Esophagus mucosa (tissue), 1 donor: Measurements from ENCODE around the gene BRSK2. TPM values are rescaled to one million over a fixed set of nuclear protein-coding genes. Genes with fewer than 3 reads are reported as not detected.
"Not testable (repeated sequence)": the region's sequence is repeated elsewhere in the genome, so short reads cannot be mapped to it uniquely, and the experiment has no call there.

Experiments used
- ATAC-seq: fragments of 200-7000 bp; cut with Tn5 transposase; one replicate; pipeline ENCODE4 v1.9.1; 2020
- total RNA-seq: library from RNA; stranded (reverse); gene quantifications from one replicate; pipeline ENCODE4 v1.2.4, GENCODE V29; 2023
- donor health status: DM: yes; HTN: yes; CAD: no.

The BRSK2 gene
- total RNA-seq, 1 donor from 2014 or later = 0.08 TPM

GRCh38 chr11:1501421-1502167, 111.9 kb downstream of the BRSK2 start:
- ATAC-seq = no peak

GRCh38 chr11:1502168-1502953, 112.6 kb downstream of the BRSK2 start:
- ATAC-seq = no peak

GRCh38 chr11:1502954-1503707, 113.4 kb downstream of the BRSK2 start:
- peak; percentile 43 for ATAC-seq

- ATAC-seq = no peak
Measured at GRCh38 chr11:1503708-1504104, 114.0 kb downstream of the BRSK2 start.

- no peak for ATAC-seq
Measured at GRCh38 chr11:1504138-1504537, 114.4 kb downstream of the BRSK2 start.

GRCh38 chr11:1504581-1505290, 115.0 kb downstream of the BRSK2 start:
- no peak for ATAC-seq

GRCh38 chr11:1505480-1505879, 115.7 kb downstream of the BRSK2 start:
- ATAC-seq = no peak

- ATAC-seq = no peak
Measured at GRCh38 chr11:1506981-1507380, 117.2 kb downstream of the BRSK2 start.

- ATAC-seq = no peak
Measured at GRCh38 chr11:1507381-1508140, 117.8 kb downstream of the BRSK2 start.

- no peak for ATAC-seq
Measured at GRCh38 chr11:1508491-1508891, 118.8 kb downstream of the BRSK2 start.

GRCh38 chr11:1508986-1509385, 119.3 kb downstream of the BRSK2 start:
- ATAC-seq = no peak

GRCh38 chr11:1509626-1510255, 120.0 kb downstream of the BRSK2 start:
- ATAC-seq = no peak

GRCh38 chr11:1510351-1510750, 120.6 kb downstream of the BRSK2 start:
- ATAC-seq = not testable (repeated sequence)

GRCh38 chr11:1510928-1511327, 121.2 kb downstream of the BRSK2 start:
- no peak for ATAC-seq

- ATAC-seq = no peak
Measured at GRCh38 chr11:1511937-1512496, 122.3 kb downstream of the BRSK2 start.

Other genes starting within 250 kb of the BRSK2 start
- not detected for gene MUC5AC, start 232.0 kb upstream of the BRSK2 start, total RNA-seq
- 16.0 TPM for gene MUC5B, start 166.9 kb upstream of the BRSK2 start, total RNA-seq
- 118 TPM for gene TOLLIP, start 80.3 kb upstream of the BRSK2 start, total RNA-seq
- gene MOB2, start 96.8 kb downstream of the BRSK2 start, total RNA-seq = 32.1 TPM
- 0.76 TPM for gene DUSP8, start 182.3 kb downstream of the BRSK2 start, total RNA-seq
- not detected for gene KRTAP5-1, start 195.3 kb downstream of the BRSK2 start, total RNA-seq
- gene KRTAP5-2, start 208.4 kb downstream of the BRSK2 start, total RNA-seq = not detected
- not detected for gene KRTAP5-3, start 218.5 kb downstream of the BRSK2 start, total RNA-seq
- not detected for gene KRTAP5-4, start 232.2 kb downstream of the BRSK2 start, total RNA-seq
- not detected for gene KRTAP5-5, start 239.8 kb downstream of the BRSK2 start, total RNA-seq